ENCODE measurements around the gene JMJD1C.
"Not testable (repeated sequence)": the region's sequence is repeated elsewhere in the genome, so short reads cannot be mapped to it uniquely, and the experiment has no call there.

The JMJD1C gene

DNA sequence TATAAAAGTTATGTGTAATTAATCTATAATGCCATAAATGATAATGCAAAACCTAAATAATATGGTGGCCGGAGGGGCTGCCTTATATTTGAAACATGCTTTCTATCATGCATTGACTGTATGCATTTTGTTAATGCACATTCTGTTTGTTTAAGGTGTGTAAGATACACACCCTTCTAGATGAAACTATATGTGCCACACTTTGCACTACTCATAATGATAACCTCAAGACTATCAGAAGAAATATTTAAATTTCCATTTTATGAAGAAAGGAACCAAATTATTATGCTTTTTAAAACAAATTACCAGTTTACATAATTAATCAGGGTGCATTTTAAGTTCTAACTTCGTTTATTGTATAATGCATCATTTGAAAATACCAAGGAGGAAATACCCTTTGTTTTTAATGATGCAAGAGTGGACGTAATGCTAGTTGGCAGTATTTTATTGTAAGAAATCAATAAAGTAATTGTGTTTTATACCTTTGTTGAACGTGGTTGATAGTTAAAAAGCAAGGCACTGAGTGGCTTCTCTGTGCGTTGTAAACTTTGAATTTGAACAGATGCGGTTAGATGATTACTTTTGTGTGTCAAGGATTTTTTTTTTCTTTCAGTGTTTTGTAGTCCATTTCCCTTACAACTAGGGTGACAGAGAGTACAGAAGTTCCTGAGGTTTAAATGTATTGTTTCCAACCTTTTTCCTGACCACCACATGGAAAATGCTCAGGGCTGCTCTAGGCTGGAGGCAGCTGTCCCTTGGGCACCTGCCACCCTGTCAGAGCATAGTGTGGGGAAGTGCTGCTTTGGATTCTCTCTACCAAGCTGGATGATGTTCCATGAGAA, 311.0 kb downstream of the JMJD1C start:
- no peak overlapping the region for H3K4me3 Mint-ChIP-seq
- H3K9me3 Mint-ChIP-seq, result no peaks in the 10 kb centered on the region
- peak overlapping the region; percentile 52 for H3K27ac Mint-ChIP-seq
- intact Hi-C loops (cut with micrococcal nuclease), result loop anchor here (5.0 to 10.0 kb wide), 4 partner anchors 70 to 717 kb away; no protein-coding TSS in a partner anchor
- peaks cover 25% of the 10 kb centered on the region for H3K4me1 Mint-ChIP-seq (ENCODE audit: low read depth)
- peaks cover 60% of the 10 kb centered on the region for H3K36me3 Mint-ChIP-seq (ENCODE audit: low read depth)
- H3K27me3 Mint-ChIP-seq, result no peaks in the 10 kb centered on the region

- not testable (repeated sequence) for H3K27ac Mint-ChIP-seq, H3K4me3 Mint-ChIP-seq, H3K9me3 Mint-ChIP-seq, H3K27me3 Mint-ChIP-seq
- intact Hi-C loops (cut with micrococcal nuclease), result loop anchor here (10.0 kb wide), 1 partner anchor 69 kb away; no protein-coding TSS in a partner anchor
- H3K4me1 Mint-ChIP-seq (ENCODE audit: low read depth), result peaks cover 29% of the 10 kb centered on the region
- peaks cover 67% of the 10 kb centered on the region for H3K36me3 Mint-ChIP-seq (ENCODE audit: low read depth)
Measured at GRCh38 chr10:63153868-63154545, 311.8 kb downstream of the JMJD1C start.

DNA sequence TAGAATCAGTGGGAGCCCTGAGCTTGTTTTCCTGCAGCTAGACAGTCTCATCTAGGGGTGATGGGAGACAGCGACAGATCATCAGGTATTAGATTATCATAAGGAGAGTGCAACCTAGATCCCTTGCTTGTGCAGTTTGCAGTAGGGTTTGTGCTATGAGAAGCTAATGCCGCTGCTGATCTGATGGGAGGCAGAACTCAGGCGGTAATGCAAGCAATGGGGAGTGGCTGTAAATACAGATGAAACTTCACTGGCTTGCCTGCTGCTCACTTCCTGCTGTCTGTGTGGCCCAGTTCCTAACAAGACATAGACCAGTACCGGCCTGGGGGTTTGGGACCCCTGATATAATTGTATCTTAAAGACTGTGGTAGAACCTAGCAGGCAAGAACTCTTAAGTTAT, 315.0 kb downstream of the JMJD1C start:
- intact Hi-C loops (cut with micrococcal nuclease), result loop anchor here (10.0 kb wide), 1 partner anchor 66 kb away; no protein-coding TSS in a partner anchor
- no peaks in the 10 kb centered on the region for H3K9me3 Mint-ChIP-seq
- H3K4me1 Mint-ChIP-seq (ENCODE audit: low read depth), result peaks cover 43% of the 10 kb centered on the region
- no peak overlapping the region for H3K27ac Mint-ChIP-seq
- H3K36me3 Mint-ChIP-seq (ENCODE audit: low read depth), result peaks cover 83% of the 10 kb centered on the region
- no peaks in the 10 kb centered on the region for H3K27me3 Mint-ChIP-seq
- H3K4me3 Mint-ChIP-seq, result no peak overlapping the region

GRCh38 chr10:63146503-63146902, 319.3 kb downstream of the JMJD1C start:
- peaks cover 43% of the 10 kb centered on the region for H3K4me1 Mint-ChIP-seq (ENCODE audit: low read depth)
- H3K4me3 Mint-ChIP-seq, result no peak overlapping the region
- H3K27me3 Mint-ChIP-seq, result no peaks in the 10 kb centered on the region
- H3K36me3 Mint-ChIP-seq (ENCODE audit: low read depth), result peaks cover 52% of the 10 kb centered on the region
- H3K27ac Mint-ChIP-seq, result no peak overlapping the region
- H3K9me3 Mint-ChIP-seq, result no peaks in the 10 kb centered on the region
- intact Hi-C loops (cut with micrococcal nuclease), result no loop called here

GRCh38 chr10:63145782-63146181, 320.0 kb downstream of the JMJD1C start:
- H3K4me3 Mint-ChIP-seq, result no peak overlapping the region
- intact Hi-C loops (cut with micrococcal nuclease), result no loop called here

GRCh38 chr10:63143987-63144386, 321.8 kb downstream of the JMJD1C start:
- intact Hi-C loops (cut with micrococcal nuclease), result no loop called here
- H3K4me3 Mint-ChIP-seq, result peak overlapping the region; percentile 68
- H3K9me3 Mint-ChIP-seq, result no peaks in the 10 kb centered on the region
- H3K36me3 Mint-ChIP-seq (ENCODE audit: low read depth), result peaks cover 48% of the 10 kb centered on the region
- peaks cover 48% of the 10 kb centered on the region for H3K4me1 Mint-ChIP-seq (ENCODE audit: low read depth)
- H3K27me3 Mint-ChIP-seq, result no peaks in the 10 kb centered on the region
- peak overlapping the region; percentile 60 for H3K27ac Mint-ChIP-seq

More at GRCh38 chr10:63145782-63146181, 320.0 kb downstream of the JMJD1C start:
- H3K9me3 Mint-ChIP-seq, result no peaks in the 10 kb centered on the region
- H3K4me1 Mint-ChIP-seq (ENCODE audit: low read depth), result peaks cover 43% of the 10 kb centered on the region
- H3K36me3 Mint-ChIP-seq (ENCODE audit: low read depth), result peaks cover 47% of the 10 kb centered on the region
- no peaks in the 10 kb centered on the region for H3K27me3 Mint-ChIP-seq
- H3K27ac Mint-ChIP-seq, result no peak overlapping the region

DNA sequence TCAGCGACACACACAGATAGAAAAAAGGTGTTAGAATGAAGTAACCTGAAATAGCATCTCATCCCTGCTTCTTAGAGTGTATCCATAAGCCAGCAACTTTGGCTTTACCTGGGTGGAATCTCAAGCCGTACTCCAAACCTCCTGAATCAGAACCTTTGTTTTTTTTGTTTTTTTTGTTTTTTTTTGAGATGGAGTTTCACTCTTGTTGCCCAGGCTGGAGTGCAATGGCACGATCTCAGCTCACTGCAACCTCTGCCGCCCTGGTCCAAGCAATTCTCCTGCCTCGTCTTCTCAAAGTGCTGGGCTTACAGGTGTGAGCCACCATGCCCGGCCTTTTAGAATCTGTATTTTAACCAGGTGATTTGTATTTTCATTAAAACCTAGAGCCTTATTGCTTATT, 323.6 kb downstream of the JMJD1C start:
- H3K27me3 Mint-ChIP-seq, result no peaks in the 10 kb centered on the region
- H3K36me3 Mint-ChIP-seq (ENCODE audit: low read depth), result peaks cover 43% of the 10 kb centered on the region
- no peaks in the 10 kb centered on the region for H3K9me3 Mint-ChIP-seq
- peaks cover 60% of the 10 kb centered on the region for H3K4me1 Mint-ChIP-seq (ENCODE audit: low read depth)
- intact Hi-C loops (cut with micrococcal nuclease), result no loop called here
- H3K27ac Mint-ChIP-seq, result no peak overlapping the region
- H3K4me3 Mint-ChIP-seq, result no peak overlapping the region

DNA sequence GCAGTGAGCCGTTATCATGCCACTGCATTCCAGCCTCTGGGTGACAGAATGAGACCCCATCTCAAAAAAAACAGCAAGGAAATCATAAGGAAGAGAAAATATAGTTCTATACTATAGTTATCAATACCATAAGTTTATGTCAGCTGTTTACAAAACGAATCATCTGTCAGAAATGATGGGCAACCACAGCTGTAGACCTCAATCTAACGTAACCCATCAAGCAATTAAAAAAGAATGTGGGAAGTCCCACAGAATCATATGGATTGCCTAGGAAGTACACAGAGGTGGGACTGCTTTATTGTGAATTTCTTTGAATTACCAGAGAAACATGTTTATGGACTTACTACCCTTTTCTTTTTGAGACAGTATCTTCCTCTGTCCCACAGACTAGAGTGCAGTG, 325.7 kb downstream of the JMJD1C start:
- no peak overlapping the region for H3K27ac Mint-ChIP-seq
- intact Hi-C loops (cut with micrococcal nuclease), result no loop called here
- H3K36me3 Mint-ChIP-seq (ENCODE audit: low read depth), result peaks cover 36% of the 10 kb centered on the region
- no peaks in the 10 kb centered on the region for H3K27me3 Mint-ChIP-seq
- peaks cover 62% of the 10 kb centered on the region for H3K4me1 Mint-ChIP-seq (ENCODE audit: low read depth)
- no peaks in the 10 kb centered on the region for H3K9me3 Mint-ChIP-seq
- H3K4me3 Mint-ChIP-seq, result no peak overlapping the region

DNA sequence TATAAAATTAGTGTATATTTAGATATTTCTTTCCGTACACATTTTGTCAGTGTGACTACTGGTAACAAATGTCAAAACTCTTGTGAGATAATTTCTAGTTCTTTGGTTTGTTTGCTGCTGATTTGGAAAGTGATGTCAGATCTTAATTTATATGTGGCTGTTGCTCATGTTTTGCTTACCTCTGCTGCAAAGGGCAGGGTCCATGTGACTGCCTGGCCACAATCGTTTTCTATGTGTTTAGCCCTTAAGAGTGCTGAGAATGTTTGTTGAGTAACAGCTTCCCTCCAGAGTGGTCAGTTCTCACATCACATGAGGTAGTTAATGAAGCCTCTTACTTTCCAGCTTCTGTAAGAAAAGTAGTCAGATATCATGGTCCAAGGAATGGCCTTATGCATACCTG, 328.5 kb downstream of the JMJD1C start:
- Mint-ChIP-seq H3K36me3 (ENCODE audit: low read depth) (peaks cover 50% of the 10 kb centered on the region), H3K4me3 (no peak overlapping the region), H3K4me1 (ENCODE audit: low read depth) (peaks cover 57% of the 10 kb centered on the region), H3K9me3 (peaks cover 6% of the 10 kb centered on the region), H3K27ac (no peak overlapping the region), H3K27me3 (no peaks in the 10 kb centered on the region)
- intact Hi-C loops (cut with micrococcal nuclease), result no loop called here

DNA sequence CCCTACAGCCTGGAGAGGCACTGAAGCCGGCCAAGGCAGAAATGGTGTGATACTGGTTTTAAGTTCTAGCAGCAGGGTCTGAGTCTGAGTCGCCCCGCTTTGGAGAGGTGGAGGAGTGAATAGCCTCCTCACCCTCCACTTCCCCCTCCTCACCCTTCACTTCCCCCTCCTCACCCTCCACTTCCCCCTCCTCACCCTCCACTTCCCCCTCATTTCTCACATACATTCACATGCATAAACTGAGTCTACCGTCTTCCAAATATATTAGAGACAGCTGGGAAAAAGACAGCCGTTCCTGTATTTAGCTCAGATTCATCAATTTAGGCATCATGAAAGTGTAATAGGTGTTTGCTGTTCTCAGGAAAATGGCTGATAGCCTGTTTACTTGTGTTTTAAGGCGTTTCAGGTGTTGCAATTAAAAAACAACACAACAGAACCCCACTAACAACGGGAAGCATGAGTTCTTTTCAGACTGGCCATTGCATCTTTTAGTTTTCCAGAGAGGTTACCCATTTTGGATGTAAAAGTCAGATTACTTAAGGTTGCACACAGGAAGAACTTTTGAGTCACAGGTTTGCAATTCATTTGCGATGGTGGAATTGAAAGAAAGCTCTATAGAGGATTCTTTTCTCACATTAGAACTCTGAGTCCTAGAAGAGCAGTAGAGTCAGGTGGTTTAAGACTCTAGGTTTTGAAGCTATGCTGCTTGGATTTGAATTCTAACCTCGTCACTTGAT, 331.8 kb downstream of the JMJD1C start:
- Mint-ChIP-seq H3K27me3 (peaks cover 12% of the 10 kb centered on the region), H3K4me1 (ENCODE audit: low read depth) (peaks cover 44% of the 10 kb centered on the region), H3K27ac (peak overlapping the region; percentile 94), H3K4me3 (peak overlapping the region; percentile 88), H3K9me3 (peaks cover 21% of the 10 kb centered on the region), H3K36me3 (ENCODE audit: low read depth) (peaks cover 26% of the 10 kb centered on the region)
- intact Hi-C loops (cut with micrococcal nuclease), result no loop called here

GRCh38 chr10:63133056-63133820, 332.5 kb downstream of the JMJD1C start, which contains the start of gene NRBF2:
Gene NRBF2 (plus strand): TSS chr10:63133328. CDS start chr10:63133471, 143 bp downstream.
- Mint-ChIP-seq H3K4me3 (peak within 1 kb of the TSS; percentile 88), H3K4me1 (ENCODE audit: low read depth) (peaks cover 37% of the 10 kb centered on the region), H3K27me3 (peaks cover 16% of the 10 kb centered on the region), H3K9me3 (peaks cover 21% of the 10 kb centered on the region), H3K27ac (peak within 1 kb of the TSS; percentile 94), H3K36me3 (ENCODE audit: low read depth) (peaks cover 18% of the 10 kb centered on the region)
- intact Hi-C loops (cut with micrococcal nuclease), result no loop called here

GRCh38 chr10:63132651-63133055, 333.1 kb downstream of the JMJD1C start:
- intact Hi-C loops (cut with micrococcal nuclease), result no loop called here
- Mint-ChIP-seq H3K27ac (peak overlapping the region; percentile 94), H3K36me3 (ENCODE audit: low read depth) (peaks cover 14% of the 10 kb centered on the region), H3K4me1 (ENCODE audit: low read depth) (peaks cover 31% of the 10 kb centered on the region), H3K4me3 (peak overlapping the region; percentile 88), H3K27me3 (peaks cover 16% of the 10 kb centered on the region), H3K9me3 (peaks cover 21% of the 10 kb centered on the region)

- intact Hi-C loops (cut with micrococcal nuclease), result no loop called here
- H3K4me3 Mint-ChIP-seq, result no peak overlapping the region
- H3K27me3 Mint-ChIP-seq, result peaks cover 16% of the 10 kb centered on the region
- H3K27ac Mint-ChIP-seq, result no peak overlapping the region
- peaks cover 12% of the 10 kb centered on the region for H3K36me3 Mint-ChIP-seq (ENCODE audit: low read depth)
- H3K9me3 Mint-ChIP-seq, result peaks cover 21% of the 10 kb centered on the region
- peaks cover 11% of the 10 kb centered on the region for H3K4me1 Mint-ChIP-seq (ENCODE audit: low read depth)
Measured at GRCh38 chr10:63129888-63130287, 335.9 kb downstream of the JMJD1C start.

Data from dendritic cell treated with granulocyte-macrophage colony-stimulating factor and Interleukin-4, amounts not matched to agents 40 ng/mL and 50 ng/mL, for 4 days (primary cell).